HG03039 (cell line): Measurements from ENCODE around the gene ADCYAP1R1.

Source experiments
- ATAC-seq: cut with Tn5 transposase; IDR thresholded peaks from one replicate; pipeline ENCODE4 v1.9.1; 2021; ENCODE audit warnings: mild to moderate bottlenecking, moderate library complexity; ENCODE audit not compliant: unreplicated experiment

ADCYAP1R1 gene

GRCh38 chr7:31082447-31082846, 30.3 kb downstream of the ADCYAP1R1 start:
- no peak for ATAC-seq

DNA sequence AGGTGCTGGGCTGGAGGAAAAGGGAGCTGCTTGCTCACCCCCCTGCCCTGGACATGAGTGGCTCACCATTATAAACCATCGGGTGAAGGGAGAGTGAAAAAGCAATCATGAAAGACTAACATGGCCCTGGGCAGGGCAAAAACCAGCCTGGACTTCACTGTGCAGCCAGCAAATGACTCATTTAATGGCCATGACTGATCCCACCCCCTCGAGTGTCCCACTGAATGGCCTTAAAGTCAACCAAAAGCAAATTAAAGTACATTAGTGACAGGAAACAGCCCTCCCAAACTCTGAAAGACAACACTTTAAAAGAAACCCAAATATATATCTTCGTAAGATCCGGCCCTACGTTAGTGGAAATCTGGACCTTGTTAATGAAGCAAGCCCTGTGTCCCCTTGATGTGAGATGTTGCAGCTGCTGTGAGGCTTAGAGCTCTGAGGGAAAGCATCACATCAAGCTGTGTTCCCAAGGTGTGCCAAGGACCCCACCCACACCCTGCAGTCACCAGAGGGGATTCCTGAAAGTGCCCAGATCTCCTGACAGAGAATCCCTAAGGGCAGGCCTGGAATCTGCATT, 31.2 kb downstream of the ADCYAP1R1 start:
- ATAC-seq, result no peak

DNA sequence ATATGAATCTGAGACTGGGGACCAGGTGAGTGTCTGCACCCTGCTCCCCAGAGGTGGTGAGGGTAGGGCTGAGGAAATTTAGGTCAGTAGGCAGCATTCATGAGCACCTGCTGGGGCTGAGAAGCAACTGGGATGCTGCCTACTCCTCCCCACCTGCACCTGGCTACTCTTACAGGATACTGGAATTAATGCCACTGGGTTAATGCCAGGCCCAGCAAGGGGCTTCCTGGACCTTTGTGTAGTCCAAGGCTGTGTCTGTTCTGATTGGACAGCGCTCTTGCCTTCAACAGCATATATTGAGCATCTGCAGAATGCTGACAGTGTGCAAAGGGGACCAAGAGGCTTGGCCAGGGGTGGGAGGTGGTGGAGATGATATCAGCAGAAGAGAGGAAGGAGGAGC, 32.1 kb downstream of the ADCYAP1R1 start:
- no peak for ATAC-seq

GRCh38 chr7:31087351-31087750, 35.2 kb downstream of the ADCYAP1R1 start:
- ATAC-seq, result no peak

DNA sequence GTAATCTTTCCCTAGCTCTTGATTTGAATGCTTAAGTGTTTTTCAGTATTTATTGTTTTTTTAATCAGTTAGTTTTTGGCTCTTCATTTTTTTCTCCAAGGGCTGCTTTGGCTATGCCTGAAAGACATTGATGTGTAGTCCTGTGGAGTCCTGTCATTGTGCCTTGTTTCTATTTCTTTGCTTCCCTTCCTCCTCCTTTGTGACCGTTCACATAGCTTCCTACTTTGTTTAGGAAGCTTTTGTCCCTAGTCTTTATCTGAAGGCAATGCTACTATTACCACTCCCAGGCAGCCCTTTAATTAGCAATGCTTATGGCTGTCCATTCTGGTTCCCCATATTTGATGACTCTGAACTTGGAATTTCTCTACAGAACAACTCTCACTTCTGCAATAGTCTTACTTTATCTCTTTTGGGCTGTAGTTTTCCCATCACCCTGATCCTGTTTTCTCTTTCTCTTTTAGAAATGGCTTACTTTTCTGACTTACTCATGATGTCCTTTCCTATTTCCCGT, 39.9 kb downstream of the ADCYAP1R1 start:
- ATAC-seq, result no peak

- ATAC-seq, result no peak
Measured at GRCh38 chr7:31092606-31093005, 40.5 kb downstream of the ADCYAP1R1 start.

DNA sequence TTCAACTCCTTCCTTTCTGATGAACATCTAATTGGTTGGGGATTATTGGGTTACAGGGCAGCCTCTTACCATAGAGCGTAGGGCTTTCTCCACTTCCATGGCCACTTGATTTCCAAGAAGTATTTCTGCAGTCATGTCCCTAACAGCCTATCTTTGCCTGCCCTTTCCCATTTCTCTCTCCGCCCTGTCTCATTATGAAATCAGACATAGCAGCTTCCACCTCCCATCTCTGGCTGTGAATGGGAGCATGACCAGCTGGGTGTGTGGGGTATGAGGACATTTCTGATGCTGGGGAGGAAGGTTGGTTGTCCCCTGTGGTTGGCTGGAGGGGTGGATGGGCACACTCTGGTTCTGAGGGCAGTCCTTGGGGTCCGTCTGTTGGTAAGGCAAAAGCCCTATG, 41.2 kb downstream of the ADCYAP1R1 start:
- no peak for ATAC-seq

DNA sequence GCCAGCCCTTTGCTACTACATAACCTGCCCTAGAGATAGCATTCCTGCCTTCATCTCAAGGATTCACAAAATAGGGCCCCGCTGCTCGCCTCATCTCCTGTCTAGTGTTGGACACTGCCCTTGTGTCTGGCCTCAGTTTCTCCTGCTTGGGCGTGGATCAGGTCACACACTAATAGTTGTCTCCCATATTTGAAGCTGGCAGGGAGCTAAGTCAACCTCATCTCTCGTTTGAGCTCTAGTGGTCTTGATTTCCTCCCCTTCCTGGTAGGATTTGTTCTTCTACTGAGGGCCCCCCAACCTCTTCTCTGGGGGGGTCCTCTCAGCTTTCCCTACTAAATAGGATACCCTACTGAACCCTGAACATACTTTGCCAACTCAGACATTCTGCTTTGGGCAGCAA, 42.2 kb downstream of the ADCYAP1R1 start:
- ATAC-seq, result no peak

DNA sequence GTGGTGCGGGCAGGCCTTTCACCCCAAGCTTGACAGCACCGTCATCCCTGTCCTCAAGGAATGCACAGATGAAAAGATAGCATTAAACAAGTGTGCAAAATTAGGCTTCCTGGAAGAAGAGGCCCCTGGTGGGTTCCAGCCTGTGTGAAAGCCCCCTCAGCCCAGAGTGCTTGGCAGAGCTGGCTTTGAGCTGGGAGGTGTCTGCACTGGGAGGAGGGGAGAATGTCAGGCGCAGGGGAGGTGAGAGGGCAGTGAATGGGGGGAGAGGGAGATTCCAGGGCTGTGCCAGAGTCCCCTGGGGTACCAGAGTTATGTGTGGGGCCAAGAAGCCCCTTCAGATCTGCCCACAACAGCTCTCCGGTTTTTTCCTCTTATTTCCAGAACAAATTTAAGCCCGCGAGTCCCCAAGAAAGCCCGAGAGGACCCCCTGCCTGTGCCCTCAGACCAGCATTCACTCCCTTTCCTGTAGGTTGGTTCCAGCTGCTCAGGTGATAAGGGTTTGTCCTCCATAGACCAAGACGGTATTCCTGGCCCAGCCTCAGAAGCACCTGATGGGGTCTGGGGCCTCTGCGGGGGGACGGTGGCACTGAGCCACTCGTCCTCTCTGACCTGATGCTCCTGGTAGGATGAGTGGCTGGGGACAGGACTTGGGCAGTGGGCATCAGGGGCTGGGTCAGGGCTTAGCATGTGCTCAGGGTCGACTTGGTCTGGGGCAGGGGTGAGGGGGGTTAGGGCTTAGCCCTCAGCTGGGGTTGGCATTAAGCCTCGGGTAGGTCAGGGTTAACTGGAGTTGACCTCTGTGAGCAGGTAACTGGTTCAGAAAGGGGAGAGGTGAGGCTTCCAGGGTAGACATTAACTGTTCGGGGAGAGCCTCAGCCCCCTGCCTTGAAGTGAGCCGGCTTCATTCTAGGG, 43.4 kb downstream of the ADCYAP1R1 start:
- ATAC-seq, result no peak

- ATAC-seq, result no peak
Measured at GRCh38 chr7:31096198-31096876, 44.2 kb downstream of the ADCYAP1R1 start.

DNA sequence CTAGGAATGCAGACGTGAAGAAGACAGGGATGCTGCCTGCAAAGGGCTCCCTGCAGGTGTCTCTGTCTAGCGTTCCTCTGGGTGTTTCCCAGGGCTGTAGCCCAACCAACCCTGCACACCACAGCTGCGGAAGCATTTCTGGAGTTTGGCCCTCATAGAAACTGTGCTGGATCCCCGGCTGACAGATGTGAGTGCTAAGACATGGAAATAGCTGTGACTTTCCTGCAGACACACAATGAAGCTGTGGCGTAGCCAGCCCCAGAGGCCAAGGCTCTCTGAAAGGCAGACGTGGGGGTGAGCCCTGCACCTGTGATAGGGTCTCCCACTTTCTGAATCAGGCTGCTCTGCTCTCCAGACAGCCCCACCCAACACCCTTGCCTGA, 44.8 kb downstream of the ADCYAP1R1 start:
- no peak for ATAC-seq

- no peak for ATAC-seq
Measured at GRCh38 chr7:31098642-31099360, 46.7 kb downstream of the ADCYAP1R1 start.

DNA sequence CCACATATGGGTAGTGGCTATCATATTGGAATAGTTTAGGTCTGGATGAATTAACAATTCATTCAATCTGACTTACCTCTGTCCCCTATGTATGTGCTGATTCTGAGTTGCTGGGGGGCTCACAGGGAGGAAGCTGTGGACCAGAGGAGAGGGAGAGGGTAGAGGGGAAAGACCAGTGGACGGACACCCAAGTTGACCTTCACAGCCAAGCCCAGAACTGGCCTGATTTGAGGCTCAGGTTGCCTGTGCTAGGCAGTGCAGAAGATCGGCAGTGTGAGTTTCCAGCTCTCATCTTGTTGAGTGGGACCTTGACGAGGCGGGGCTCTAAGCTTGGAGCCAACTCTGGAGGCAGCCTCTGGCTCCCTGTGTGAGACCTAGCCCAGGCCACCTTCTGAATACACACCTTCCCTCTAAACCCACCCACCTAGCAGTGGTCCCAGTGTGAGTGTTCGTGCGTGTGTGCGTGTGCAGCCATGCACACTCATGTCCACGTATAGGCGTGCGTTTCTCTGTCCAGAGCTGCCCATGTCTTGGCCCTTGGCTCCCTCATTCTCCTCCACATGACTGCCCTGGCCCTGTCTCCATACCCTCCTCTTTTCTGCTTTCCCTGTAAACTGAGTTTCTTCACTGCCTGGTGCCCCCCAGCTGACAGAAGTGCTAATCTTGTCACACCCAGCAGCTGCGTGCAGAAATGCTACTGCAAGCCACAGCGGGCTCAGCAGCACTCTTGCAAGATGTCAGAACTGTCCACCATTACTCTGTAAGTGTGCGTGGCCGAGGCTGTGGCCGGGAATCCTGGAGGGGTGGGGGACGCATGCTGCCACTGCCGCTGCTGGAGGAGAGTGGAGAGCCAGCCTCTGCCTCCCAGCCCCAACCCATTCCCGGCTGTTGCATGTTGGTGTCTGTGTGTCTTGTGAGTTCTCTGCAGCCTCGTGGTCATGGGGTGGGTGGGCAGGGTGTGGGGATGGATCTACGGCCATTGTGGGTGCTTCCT, 47.6 kb downstream of the ADCYAP1R1 start:
- ATAC-seq, result no peak

GRCh38 chr7:31100445-31100844, 48.3 kb downstream of the ADCYAP1R1 start:
- ATAC-seq, result no peak

DNA sequence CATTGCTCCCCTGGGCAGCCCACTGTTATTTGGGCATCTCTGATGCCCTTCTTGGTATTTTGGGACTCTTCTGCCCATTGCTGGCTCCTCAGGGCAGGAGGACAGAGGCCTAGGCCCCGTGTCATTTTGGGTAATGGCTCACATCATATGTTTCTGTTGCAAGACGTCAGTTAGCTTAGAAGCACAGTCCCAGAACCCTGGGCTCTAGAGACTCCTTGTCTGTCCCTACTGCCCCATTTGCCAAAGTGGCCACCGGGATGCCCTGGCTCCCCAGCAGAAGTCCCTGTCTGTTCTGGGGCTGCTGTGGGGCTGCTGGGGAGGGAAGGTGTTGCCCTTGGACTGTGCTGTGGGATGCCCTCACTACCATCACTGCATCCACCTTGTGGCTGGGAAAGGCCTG, 48.8 kb downstream of the ADCYAP1R1 start:
- ATAC-seq, result no peak

DNA sequence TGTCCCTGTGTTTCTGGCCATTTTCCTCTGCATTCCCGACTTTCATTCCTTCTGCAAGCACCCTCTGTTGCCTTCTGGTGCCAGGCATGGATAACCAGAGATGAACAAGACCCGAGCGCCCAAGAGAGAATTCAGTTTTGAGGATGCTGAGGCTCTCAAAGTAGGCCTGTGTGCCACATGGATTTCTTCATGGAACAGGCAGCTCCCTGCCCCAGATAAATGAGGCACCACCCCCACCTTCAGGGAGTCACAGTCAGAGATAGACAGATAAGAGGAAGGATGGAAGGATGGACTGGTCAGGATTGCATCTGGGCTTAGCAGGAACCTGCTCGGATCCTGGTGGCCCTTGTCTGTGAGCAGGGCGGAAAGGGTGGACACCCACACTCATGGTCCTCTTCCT, 49.4 kb downstream of the ADCYAP1R1 start:
- ATAC-seq, result no peak

- no peak for ATAC-seq
Measured at GRCh38 chr7:31102151-31102972, 50.3 kb downstream of the ADCYAP1R1 start.

DNA sequence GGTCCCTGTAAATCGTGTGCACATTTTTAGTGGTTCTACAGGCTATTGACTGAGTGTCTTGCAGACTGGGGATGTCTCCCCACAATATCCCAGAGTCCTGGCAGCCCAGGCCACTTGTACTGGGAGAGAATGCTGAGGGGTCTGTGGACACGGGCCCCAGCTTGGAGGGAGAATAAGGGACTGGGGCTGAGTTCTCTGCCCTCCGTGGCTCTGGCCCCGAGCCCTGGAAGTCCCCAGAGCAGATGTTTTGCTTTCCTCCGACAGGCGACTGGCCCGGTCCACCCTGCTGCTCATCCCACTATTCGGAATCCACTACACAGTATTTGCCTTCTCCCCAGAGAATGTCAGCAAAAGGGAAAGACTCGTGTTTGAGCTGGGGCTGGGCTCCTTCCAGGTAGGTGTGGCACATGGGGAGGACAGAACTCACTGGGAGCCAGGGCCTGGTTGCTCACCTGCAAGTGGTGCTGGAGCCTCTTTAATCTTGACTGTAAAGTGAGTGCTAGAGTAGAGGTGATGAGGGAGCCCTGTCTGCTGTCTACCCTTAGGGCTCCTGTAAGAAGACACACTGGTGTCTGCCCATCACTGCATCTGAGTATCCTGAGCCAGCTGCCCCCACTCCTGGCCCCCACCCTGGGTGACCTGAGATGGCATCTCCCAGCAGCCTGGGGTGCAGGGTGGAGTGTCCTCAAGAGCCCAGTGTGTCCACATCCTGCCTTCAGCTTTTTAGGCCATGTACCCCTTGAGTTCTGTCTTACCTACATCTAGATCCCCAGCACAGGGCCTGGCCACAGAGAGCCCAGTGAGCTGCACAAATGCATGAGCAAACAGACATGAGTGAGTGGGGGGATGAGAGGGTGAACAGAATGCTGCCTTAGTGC, 51.1 kb downstream of the ADCYAP1R1 start:
- no peak for ATAC-seq
